GM21423 (cell line): ENCODE results near the gene LCOR.
"Not testable (repeated sequence)": the region's sequence is repeated elsewhere in the genome, so short reads cannot be mapped to it uniquely, and the experiment has no call there.

Experiments used
- ATAC-seq: cut with Tn5 transposase; IDR thresholded peaks from one replicate; pipeline ENCODE4 v1.9.1; 2021; ENCODE audit warnings: mild to moderate bottlenecking, moderate library complexity; ENCODE audit not compliant: unreplicated experiment

LCOR gene

GRCh38 chr10:96831867-96832720, at the start of gene LCOR:
TSS of gene LCOR (plus strand) at chr10:96832298. CDS start at chr10:96949058, 116,760 bp downstream.
- ATAC-seq, result peak; percentile 58

GRCh38 chr10:96784253-96784652, 47.8 kb upstream of the LCOR start:
- no peak for ATAC-seq

- peak; percentile 85 for ATAC-seq
Observed at GRCh38 chr10:96789571-96790108, 42.5 kb upstream of the LCOR start.

DNA sequence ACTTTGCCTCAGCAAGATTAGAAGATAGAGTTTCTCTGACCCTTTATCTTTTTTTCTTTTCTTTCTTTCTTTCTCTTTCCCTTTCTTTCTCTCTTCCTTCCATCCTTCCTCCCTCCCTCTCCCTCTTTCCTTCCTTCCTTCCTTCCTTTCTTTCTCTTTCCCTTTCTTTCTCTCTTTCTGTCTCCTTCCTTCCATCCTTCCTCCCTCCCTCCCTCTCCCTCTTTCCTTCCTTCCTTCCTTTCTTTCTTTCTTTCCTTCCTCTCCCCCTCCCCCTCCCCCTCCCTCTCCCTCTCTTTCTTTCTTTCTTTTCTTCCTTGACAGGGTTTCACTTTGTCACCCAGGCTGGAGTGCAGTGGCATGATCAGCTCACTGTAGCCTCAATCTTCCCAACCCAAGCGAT, 40.2 kb upstream of the LCOR start:
- no peak for ATAC-seq

GRCh38 chr10:96794836-96795733, 37.0 kb upstream of the LCOR start:
- ATAC-seq, result no peak

DNA sequence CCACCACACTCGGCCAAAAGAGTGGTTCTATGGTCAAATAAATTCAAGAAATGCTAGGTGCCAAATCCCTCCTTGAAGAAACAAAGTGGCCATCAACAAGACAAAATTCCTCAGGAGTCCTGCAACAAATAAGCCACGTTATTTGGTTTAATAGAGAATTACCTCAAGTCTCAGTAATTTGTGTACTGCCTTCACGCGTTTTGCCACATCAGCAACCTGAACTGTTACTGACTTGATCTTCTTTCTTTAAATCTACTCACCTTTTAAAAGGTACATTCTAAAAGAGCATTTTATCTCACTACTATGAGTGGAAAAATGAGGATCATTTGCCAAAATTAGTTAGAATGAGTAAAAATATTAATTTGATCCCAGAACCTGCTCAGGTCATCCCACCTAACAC, 34.6 kb upstream of the LCOR start:
- no peak for ATAC-seq

- ATAC-seq, result no peak
Observed at GRCh38 chr10:96803288-96803664, 28.8 kb upstream of the LCOR start.

DNA sequence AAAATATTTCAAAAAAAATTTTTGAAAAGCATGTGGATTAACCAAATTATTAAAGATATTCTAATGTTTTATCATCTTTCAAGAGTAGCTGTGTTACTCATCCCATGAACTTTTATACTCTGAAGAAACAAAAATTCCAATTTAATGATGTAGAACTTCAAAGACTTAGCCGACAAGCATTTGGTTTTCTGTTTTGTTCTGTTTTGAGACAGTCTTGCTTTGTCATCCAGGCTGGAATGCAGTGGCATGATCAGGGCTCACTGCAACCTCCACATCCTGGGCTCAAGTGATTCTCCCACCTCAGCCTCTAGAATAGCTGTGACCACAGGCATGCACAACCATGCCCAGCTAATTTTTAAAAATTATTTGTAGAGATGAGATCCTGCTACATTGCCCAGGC, 17.8 kb upstream of the LCOR start:
- no peak for ATAC-seq

DNA sequence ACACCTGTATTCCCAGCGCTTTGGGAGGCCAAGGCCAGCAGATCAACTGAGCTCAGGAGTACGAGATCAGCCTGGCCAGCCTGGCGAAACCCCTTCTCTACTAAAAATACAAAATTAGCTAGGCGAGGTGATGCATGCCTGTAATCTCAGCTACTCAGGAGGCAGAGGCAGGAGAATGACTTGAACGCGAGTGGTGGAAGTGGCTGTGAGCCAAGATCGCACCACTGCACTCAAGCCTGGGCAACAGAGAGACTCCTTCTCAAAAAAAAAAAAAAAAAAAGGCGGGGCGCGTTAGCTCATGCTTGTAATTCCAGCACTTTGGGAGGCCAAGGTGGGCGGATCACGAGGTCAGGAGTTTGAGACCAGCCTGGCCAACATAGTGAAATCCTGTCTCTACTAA, 13.1 kb upstream of the LCOR start:
- not testable (repeated sequence) for ATAC-seq

DNA sequence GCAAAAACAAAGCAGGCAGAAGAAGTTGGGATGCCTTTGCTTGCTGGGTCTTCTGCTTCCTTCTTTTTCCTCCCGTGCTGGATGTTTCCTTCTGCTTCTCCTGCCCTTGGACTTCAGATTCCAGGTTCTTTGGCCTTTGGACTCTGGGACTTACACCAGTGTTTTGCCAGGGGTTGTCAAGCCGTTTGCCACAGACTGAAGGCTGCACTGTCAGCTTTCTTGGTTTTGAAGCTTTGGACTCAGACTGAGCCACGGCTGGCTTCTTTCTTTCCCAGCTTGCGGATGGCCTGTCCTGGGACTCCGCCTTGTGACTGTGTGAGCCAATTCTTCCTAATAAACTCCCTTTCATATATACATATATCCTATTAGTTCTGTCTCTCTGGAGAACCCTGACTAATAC, 11.3 kb upstream of the LCOR start:
- ATAC-seq, result no peak

GRCh38 chr10:96826438-96826837, 5.7 kb upstream of the LCOR start:
- ATAC-seq, result no peak

GRCh38 chr10:96828609-96829008, 3.5 kb upstream of the LCOR start:
- no peak for ATAC-seq

DNA sequence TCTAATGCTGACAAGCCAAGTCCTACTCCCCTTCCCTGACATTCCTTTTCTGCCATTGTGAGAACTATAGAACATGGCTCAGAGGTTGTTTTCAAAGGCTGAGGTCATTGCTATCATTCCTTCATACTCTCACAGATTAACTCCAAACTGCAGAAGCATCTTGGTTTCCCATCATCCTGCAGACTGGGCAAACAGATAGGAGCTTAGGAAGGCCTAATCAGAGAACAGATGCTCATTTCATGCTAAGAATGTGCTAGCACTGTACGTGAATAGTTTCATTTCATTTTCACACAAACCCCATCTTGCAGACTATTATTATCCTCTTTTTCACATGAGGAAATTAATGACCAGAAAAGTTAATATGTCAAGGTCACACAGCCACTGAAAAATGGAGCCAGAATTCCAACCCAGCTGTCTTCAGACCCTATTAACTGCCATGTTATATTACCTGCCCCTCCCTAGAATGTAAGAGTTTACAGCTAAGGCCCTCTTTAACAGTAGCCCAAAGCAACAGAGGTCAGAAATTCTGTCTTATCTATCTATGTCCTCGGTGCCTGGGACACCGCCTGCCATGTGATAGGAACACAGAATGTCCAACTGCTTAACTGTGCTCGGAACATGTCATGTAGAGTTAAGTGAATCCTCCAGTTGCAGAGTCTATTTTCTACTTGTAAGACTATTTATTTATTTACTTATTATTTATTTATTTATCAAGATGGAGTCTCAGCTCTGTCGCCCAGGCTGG, 2.9 kb upstream of the LCOR start:
- no peak for ATAC-seq

- ATAC-seq, result no peak
Observed at GRCh38 chr10:96830511-96831199, 1.4 kb upstream of the LCOR start.

DNA sequence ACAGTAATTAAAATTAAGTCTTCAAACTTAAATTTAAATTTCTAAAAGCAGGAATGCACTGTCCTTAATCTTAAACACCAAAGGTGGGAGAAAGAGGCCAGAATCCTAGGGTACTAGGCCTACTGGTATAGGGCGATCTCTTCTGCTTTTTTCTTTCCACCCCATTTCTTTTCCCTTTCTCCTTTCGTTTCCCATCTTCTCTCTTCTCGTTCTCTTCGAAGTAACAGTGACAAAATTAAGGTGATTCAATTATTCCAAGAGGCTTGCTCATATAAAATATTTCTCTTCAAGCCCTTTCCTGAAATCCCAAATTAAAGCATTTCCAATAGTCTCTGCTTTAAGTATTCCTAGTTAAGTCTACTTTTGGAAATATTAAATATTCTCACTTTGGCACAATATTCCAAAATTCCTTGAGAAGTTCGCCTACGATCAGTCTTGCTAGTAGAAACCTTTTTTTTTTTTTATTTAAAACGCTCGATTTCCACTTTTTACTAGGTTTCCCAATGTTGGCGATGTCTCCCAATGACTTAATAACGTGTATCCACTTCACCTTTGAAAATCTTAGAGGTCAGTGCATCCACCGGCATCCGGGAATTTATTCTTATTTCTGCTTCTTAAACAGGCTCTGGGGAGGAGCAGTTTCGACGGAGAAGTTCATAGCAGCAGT, 765 bp upstream of the LCOR start:
- no peak for ATAC-seq

DNA sequence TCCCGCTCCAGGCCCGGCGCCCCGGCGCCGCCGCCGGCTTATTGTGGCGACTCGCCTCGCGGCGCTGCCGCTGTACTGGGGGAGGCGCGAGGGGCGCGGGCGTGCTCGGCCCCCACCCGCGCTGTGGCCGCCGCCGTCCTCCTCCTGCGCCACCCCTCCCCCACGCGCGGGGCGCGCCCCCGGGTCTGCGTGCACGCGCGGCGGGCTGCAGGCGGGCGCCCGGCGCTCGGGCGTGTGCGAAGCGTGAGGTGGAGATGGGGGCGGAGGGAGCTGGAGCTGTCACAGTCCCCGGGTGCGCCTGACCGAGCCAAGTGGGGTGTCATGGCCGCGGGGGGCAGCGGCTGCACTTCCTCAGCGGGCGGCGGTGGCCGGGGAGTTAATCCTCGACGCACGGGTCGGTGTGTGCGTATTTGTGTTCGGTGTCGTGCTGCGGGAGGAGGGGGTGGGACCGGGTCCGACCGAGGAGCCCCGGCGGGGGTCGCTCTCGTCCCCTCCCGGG, 672 bp downstream of the LCOR start:
- ATAC-seq, result peak; percentile 53

- ATAC-seq, result no peak
Observed at GRCh38 chr10:96833220-96834001, 1.3 kb downstream of the LCOR start.

- no peak for ATAC-seq
Observed at GRCh38 chr10:96834120-96834519, 2.0 kb downstream of the LCOR start.

GRCh38 chr10:96835899-96836298, 3.8 kb downstream of the LCOR start:
- no peak for ATAC-seq
